HG02610 (cell line): ENCODE measurements around the gene ENKUR.

Experiments used
- ATAC-seq: cut with Tn5 transposase; IDR thresholded peaks from one replicate; pipeline ENCODE4 v1.9.1; 2021; ENCODE audit warnings: mild to moderate bottlenecking, moderate library complexity; ENCODE audit not compliant: unreplicated experiment

The ENKUR gene

GRCh38 chr10:25015828-25016375 lies at the start of gene ENKUR:
TSS of gene ENKUR (minus strand) at chr10:25016158. CDS start at chr10:25015936, 222 bp downstream.
- peak; percentile 65 for ATAC-seq

GRCh38 chr10:25064401-25064800 lies 48.4 kb upstream of the ENKUR start:
- ATAC-seq: no peak

- no peak for ATAC-seq
These were observed 47.7 kb upstream of the ENKUR start for GRCh38 chr10:25063644-25064043.

GRCh38 chr10:25063157-25063556 lies 47.2 kb upstream of the ENKUR start:
- ATAC-seq: no peak

GRCh38 chr10:25061711-25062449 lies 45.9 kb upstream of the ENKUR start:
- ATAC-seq: no peak

- no peak for ATAC-seq
These were observed 45.2 kb upstream of the ENKUR start for GRCh38 chr10:25061125-25061524.

- no peak for ATAC-seq
These were observed 44.0 kb upstream of the ENKUR start for GRCh38 chr10:25059990-25060389.

- no peak for ATAC-seq
These were observed 41.9 kb upstream of the ENKUR start for GRCh38 chr10:25057886-25058285.

GRCh38 chr10:25056726-25057125 lies 40.8 kb upstream of the ENKUR start:
- no peak for ATAC-seq

GRCh38 chr10:25052012-25052411 lies 36.1 kb upstream of the ENKUR start:
- ATAC-seq: no peak

GRCh38 chr10:25050402-25050801 lies 34.4 kb upstream of the ENKUR start:
- no peak for ATAC-seq

- no peak for ATAC-seq
These were observed 34.0 kb upstream of the ENKUR start for GRCh38 chr10:25049966-25050365.

- ATAC-seq: no peak
These were observed 32.5 kb upstream of the ENKUR start for GRCh38 chr10:25048450-25048849.

GRCh38 chr10:25047591-25048301 lies 31.8 kb upstream of the ENKUR start:
- ATAC-seq: no peak

GRCh38 chr10:25047088-25047487 lies 31.1 kb upstream of the ENKUR start:
- no peak for ATAC-seq

GRCh38 chr10:25046641-25047040 lies 30.7 kb upstream of the ENKUR start:
- ATAC-seq: no peak

- ATAC-seq: no peak
These were observed 23.6 kb upstream of the ENKUR start for GRCh38 chr10:25039531-25039930.

- ATAC-seq: no peak
These were observed 22.4 kb upstream of the ENKUR start for GRCh38 chr10:25038325-25038724.

- no peak for ATAC-seq
These were observed 20.4 kb upstream of the ENKUR start for GRCh38 chr10:25036381-25036780.

GRCh38 chr10:25029519-25029918 lies 13.6 kb upstream of the ENKUR start:
- no peak for ATAC-seq

GRCh38 chr10:25028711-25029110 lies 12.8 kb upstream of the ENKUR start:
- ATAC-seq: no peak

- no peak for ATAC-seq
These were observed 10.5 kb upstream of the ENKUR start for GRCh38 chr10:25026463-25026862.
